Cardiac septum (tissue), 1 donor: ENCODE measurements around the gene PSD4. TPM values are rescaled to one million over a fixed set of nuclear protein-coding genes. Genes with fewer than 3 reads are reported as not detected.

Experiments
- DNase-seq: peaks from one replicate; pipeline ENCODE4 v3.0.0-alpha.2; 2020; ENCODE audit warnings: low spot score
- intact Hi-C: fragments of 100-400 bp; cut with DNase I; formaldehyde crosslinking; loops from one replicate; pipeline ENCODE4 v1.14.0; 2022
- total RNA-seq: library from RNA; stranded (reverse); fragmentation: NEBNext Ultra II Directional; extraction: Animal tissue kit (Norgen Biotek cat#: 25700); gene quantifications from one replicate; pipeline ENCODE4 v1.2.1, GENCODE V29; 2021
- donor health status: DM: no; HTN: no; CAD: no.

Gene PSD4
- total RNA-seq, 1 donor from 2014 or later: 2.3 TPM

DNA sequence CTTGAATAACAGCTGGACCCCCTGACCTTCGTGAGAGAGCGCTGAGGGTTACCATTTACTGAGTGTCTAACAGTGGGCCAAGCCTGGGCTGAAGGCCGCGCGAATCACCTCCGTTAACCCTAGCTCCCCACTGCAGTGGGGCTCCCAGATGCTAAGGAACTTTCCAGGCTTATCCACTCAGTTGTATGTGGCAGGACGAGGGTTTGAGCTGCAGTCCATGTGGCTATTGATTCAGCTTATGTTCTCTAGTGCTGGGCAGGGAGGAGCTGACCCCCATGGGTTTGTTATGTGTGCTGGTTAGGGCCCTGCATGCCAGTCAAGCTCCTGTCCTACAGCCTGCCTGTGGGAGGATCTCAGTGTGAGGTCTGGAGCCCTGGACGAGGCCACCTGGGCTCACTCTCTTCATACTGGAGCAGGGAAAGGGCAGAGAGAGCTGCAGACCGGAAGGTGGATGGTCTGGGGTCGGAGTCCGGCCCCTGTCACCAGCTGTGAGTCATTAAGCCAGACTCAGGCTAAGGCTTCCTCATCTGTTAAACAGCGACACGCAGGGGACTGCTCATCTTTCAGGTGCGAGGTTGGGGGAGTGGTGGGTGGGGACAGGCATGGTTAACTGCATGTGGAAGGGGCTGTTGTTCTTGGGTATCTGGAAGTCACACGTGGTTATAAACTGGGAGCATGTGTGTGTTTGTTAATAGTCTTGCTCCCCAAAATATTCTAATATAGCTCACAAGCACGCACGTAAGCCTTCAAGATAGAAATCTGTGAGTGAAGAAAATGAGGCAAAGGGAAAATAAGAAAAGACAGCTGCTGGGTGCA is 6.6 kb downstream of the PSD4 start:
- intact Hi-C loops: no loop called here
- DNase-seq: peak; percentile 73

DNA sequence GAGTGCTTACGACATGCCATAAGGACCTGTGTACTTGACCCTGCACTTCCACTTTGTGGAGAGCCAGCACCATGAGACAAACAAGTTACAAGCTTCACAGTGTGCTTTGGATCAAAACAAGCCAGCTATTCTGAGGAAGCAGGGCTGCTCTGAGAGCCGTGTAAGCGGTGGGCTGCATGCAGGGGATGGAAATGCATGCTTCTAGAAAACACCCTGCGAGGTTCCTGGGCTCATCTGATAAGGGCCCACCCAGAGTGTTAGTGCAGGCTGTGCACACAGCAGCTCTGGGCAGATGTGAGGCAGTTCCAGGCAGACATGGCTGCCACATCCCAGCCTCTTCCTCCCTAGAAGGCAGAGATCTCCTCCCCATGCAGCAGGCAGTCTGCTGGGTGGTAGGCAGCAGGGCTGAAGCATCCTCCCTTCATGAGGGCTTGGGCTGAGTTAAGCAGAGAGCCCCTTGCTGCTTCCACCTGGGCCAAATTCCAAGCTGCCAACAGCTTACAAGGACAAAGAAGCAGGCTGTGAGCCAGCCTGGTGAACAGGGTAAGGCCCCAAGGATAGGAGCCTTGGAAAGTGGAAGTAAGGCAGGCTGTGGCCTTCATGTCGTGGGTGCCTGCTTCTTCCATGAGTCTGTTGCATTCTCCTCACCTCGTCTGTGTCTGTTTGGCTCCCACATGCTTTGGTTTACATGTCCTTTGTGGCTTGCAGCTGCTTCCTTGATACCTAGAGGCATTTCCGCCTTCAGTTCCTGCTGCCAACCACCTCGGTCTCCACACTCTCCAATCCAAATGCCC is 7.7 kb downstream of the PSD4 start:
- intact Hi-C loops: no loop called here
- peak; percentile 53 for DNase-seq

GRCh38 chr2:113182471-113183260 is 8.9 kb downstream of the PSD4 start:
- DNase-seq: peak; percentile 43
- intact Hi-C loops: no loop called here

GRCh38 chr2:113183264-113183663 is 9.5 kb downstream of the PSD4 start:
- peak; percentile 43 for DNase-seq
- intact Hi-C loops: no loop called here

- no peak for DNase-seq
- intact Hi-C loops: no loop called here
Observed at GRCh38 chr2:113183703-113184102, 9.9 kb downstream of the PSD4 start.

DNA sequence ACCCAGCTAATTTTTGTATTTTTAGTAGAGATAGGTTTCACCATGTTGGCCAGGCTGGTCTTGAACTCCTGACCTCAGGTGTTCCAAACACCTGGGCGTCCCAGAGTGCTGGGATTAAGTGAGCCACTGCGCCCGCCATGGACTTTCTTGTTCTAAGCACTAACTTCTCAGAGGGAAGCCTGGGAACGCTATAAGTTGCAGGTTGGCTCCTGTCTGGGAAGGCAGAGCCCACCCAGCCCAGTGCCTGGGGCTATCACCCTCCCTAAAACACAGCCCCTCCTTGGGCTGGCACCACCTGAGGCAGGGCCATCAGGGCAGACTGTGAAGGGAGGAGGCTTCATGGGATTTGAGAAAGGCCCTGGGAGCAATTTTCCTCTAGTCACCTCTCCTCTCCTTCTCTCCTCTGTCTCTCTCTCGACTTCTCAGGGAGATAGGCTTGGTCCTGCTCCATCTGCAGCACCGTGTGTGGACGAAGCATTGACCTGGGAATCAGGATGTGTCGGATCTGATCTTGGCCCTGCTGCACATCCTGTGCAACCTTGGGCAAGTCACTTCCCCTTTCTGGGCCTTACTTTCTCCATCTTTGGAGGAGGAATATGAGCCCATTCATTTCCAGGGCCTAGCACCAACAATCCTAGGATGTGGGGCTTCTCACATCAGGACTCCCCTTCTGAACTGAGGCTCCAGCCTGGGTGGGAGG is 10.9 kb downstream of the PSD4 start:
- no peak for DNase-seq

DNA sequence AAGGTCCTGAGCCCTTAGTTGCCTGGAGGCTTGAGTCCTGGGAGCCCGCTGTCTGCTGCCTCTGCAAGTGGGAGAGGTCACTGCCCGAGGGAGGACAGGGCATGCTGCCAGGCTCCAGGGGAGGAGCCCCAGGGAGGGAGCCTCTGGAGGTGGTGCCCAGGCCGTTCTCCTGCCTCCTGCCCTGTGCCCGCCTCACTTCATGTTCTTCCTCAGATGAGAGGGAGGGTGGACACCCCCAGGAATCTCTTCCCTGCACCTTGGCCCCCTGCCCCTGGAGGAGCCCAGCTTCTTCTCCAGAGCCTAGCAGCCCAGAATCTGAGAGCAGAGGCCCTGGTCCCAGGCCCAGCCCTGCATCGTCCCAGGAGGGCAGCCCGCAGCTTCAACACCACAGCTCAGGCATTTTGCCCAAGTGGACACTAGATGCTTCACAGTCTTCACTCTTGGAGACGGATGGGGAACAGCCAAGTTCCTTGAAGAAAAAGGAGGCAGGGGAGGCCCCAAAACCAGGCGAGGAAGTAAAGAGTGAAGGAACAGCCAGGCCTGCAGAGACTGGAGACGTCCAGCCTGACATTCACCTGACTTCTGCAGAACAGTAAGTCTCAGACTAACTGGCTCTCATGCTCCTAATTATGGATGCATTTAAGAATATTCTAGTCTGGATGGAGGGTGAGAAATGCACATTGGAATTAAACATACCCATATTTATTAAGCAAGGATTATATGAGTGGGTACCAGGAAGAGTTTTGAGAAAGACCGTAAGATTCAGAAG is 12.1 kb downstream of the PSD4 start:
- intact Hi-C loops: no loop called here
- no peak for DNase-seq

More for the DNA sequence above, 10.9 kb downstream of the PSD4 start:
- intact Hi-C loops: no loop called here

- intact Hi-C loops: no loop called here
- no peak for DNase-seq
Observed at GRCh38 chr2:113186433-113186796, 12.6 kb downstream of the PSD4 start.

DNA sequence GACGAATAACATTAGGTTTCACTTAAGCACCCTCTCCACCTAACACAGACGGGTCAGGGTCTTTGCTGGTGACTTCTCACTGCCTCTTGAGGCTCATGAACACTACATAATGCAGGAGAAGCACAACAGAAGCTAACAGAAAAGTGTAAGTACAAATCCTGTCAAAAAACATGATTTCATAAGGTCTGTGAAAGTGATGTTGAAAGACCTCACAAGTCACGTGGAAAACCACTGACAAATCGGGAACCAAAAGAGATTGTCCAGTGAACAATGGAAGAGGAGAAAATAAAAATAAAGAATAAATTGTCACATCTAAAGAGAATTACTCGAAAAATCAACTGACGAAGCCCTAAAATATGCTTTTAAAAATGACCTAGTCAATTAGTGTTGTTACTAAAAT is 14.0 kb downstream of the PSD4 start:
- DNase-seq: no peak
- intact Hi-C loops: no loop called here

GRCh38 chr2:113190871-113191270 is 17.1 kb downstream of the PSD4 start:
- DNase-seq: no peak
- intact Hi-C loops: no loop called here

GRCh38 chr2:113192459-113193100 is 18.8 kb downstream of the PSD4 start:
- intact Hi-C loops: no loop called here

DNA sequence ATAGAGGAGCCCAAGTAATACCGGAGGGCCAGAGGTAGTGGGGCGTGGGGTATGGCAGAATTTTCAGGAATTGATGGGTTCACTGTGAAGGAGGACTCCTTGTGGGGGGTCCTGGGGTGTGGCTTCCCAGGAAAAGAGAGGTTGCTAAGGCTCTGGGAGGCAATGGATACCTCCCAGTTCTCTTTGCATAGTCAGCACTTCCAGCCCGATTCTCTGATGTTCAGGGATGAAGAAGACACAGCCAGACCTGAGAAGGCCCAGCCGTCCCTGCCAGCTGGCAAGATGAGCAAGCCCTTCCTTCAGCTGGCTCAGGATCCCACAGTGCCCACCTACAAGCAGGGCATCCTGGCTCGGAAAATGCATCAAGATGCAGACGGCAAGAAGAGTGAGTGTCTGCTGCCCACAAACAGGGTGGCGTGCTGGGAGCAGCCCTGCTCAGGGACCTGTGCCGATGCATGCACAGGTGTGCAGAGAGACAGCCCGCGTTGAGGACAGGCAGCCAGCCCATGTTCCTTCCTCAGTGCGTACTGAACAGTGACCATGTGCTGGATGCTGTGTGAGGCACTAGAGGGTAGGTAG is 22.2 kb downstream of the PSD4 start:
- DNase-seq: no peak
- intact Hi-C loops: no loop called here

More at GRCh38 chr2:113192459-113193100, 18.8 kb downstream of the PSD4 start:
- no peak for DNase-seq

GRCh38 chr2:113196839-113197238 is 23.1 kb downstream of the PSD4 start:
- DNase-seq: no peak
- intact Hi-C loops: no loop called here

- DNase-seq: no peak
- intact Hi-C loops: loop anchor here (2.0 kb wide), 1 partner anchor 59 kb away; no protein-coding TSS in a partner anchor
Observed at GRCh38 chr2:113197347-113198047, 23.7 kb downstream of the PSD4 start.

GRCh38 chr2:113198048-113198789 is 24.4 kb downstream of the PSD4 start:
- intact Hi-C loops: loop anchor here (2.0 kb wide), 1 partner anchor 59 kb away; no protein-coding TSS in a partner anchor
- no peak for DNase-seq

DNA sequence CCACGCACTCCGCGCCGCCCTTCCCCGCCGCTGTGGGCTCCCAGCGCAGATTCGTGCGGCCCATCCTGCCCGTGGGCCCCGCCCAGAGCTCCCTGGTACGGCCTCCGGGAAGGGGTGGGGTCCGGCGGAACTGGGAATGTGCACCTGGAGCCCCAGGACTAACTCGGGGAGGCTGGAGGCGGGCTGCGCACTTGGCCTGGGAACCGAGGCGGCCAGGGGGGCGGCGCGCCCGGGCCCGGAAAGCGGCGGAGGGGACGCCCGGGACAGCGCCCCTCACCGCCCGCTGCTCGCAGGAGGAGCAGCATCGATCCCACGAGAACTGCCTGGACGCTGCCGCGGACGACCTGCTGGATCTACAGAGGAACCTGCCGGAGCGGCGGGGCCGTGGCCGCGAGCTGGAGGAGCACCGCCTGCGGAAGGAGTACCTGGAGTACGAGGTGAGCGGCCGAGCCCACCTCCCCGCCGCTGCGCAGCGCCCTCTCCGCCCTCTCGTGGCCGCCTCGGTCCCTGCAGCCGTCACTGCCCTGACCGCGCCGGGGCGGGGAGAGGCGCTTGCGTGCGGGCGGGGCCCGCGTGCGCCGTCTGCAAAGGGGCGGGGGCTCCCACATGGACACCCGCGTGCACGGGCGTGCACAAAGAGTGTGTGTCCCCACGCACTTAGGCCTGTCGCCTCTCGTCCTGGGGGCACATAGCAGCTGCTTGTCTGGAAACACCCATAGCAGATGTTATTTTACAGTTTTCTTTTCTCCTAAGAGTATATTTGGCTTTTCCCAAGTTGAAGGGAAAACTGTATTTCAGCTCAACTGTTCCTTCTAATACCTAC is 25.2 kb downstream of the PSD4 start:
- intact Hi-C loops: loop anchor here (2.0 kb wide), 1 partner anchor 60 kb away; no protein-coding TSS in a partner anchor

More for the DNA sequence above, 25.2 kb downstream of the PSD4 start:
- DNase-seq: peak; percentile 89
